GM12892 (cell line): ENCODE measurements around the gene ATP1B2.

Experiments used
- POLR2A ChIP-seq: IDR thresholded peaks from 2 replicates; pipeline ENCODE4 v1.6.1; 2011; ENCODE audit warnings: low read depth, low read length, control low read depth
- POLR2AphosphoS5 ChIP-seq: IDR thresholded peaks from 2 replicates; pipeline ENCODE4 v1.6.1; 2011; ENCODE audit warnings: low read depth, low read length, control low read depth
- TAF1 ChIP-seq: IDR thresholded peaks from 2 replicates; pipeline ENCODE4 v1.6.1; 2011; ENCODE audit warnings: low read depth, mild to moderate bottlenecking, control low read depth, low read length, borderline replicate concordance

DNA sequence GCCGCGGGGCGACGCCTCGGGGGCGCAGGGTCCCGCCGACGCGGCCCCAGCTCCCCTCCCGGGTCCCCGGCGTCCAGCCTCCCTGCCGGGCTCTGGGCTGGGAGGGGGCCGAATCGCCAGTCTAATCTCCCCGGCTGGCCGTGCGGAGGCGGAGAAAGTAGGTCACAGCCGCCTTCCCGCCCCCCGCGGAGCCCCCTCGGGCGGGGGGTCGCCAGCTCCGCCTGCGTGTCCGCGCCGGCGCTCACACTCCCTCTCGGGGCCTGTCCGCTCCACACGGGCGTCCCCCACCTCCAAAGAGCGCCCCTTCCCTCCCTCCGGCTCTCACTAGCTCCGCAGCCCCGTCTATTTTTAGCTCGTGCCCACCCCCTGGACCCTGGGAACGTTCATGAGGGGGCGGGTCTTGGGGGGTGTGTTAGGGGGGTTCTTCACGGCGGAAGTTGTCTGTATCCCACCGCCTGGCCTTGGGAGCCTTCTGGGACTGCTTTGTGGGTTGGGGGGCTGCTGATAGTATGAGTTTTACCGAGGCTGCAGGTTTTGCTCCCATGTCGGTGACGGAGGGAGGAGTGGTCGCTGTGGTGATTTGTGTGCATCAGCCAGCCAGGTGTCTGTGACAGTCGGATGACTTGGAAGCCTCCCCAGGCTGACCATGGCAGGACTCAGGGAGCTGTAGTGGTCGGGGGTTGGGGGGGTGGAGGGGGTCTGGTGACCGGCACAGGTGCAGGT is 1.1 kb downstream of the ATP1B2 start:
- no peak for TF ChIP-seq POLR2AphosphoS5
- TF ChIP-seq POLR2A: no peak
- no peak for TF ChIP-seq TAF1
